HepG2 (cell line): ENCODE data around the gene NDUFS2. TPM values are rescaled to one million over a fixed set of nuclear protein-coding genes. Genes with fewer than 3 reads are reported as not detected.
A peak's percentile ranks its signal among the peaks of the same experiment; 100 is the strongest.

Source experiments
- CAMTA2 ChIP-seq: sonication (generic); formaldehyde crosslinking; IDR thresholded peaks from 2 replicates; pipeline ENCODE4 v1.4.0; 2020; ENCODE audit warnings: mild to moderate bottlenecking, missing genetic modification reagents, borderline replicate concordance
- CSRNP1 ChIP-seq: sonication (generic); formaldehyde crosslinking; IDR thresholded peaks from 2 replicates; pipeline ENCODE4 v1.8.1; 2023; ENCODE audit warnings: mild to moderate bottlenecking, missing genetic modification reagents
- FOSL1 ChIP-seq: sonication (generic); formaldehyde crosslinking; IDR thresholded peaks from 2 replicates; pipeline ENCODE4 v1.9.0; 2021; ENCODE audit warnings: missing genetic modification reagents, borderline replicate concordance
- HCFC1 ChIP-seq: fragments of 150-350 bp; IDR thresholded peaks from 2 replicates; pipeline ENCODE4 v1.6.1; 2014; ENCODE audit warnings: low read depth, low read length
- HIC2 ChIP-seq: sonication (generic); formaldehyde crosslinking; IDR thresholded peaks from 2 replicates; pipeline ENCODE4 v1.9.0; 2022; ENCODE audit warnings: low read depth, missing genetic modification reagents
- HNRNPLL ChIP-seq: fragments of 200-400 bp; formaldehyde crosslinking; IDR thresholded peaks from 2 replicates; pipeline ENCODE4 v1.6.1; 2017; ENCODE audit warnings: mild to moderate bottlenecking, low read depth, low read length; ENCODE audit not compliant: poor library complexity, severe bottlenecking
- ISX ChIP-seq: sonication (generic); formaldehyde crosslinking; conservative IDR thresholded peaks from 2 replicates; pipeline ENCODE4 v1.5.0; 2020; ENCODE audit warnings: missing genetic modification reagents
- POLR2G ChIP-seq: fragments of 200-400 bp; formaldehyde crosslinking; IDR thresholded peaks from 2 replicates; pipeline ENCODE4 v1.6.1; 2018; ENCODE audit warnings: mild to moderate bottlenecking, low read depth, low read length, moderate library complexity
- REPIN1 ChIP-seq: sonication (generic); formaldehyde crosslinking; IDR thresholded peaks from 2 replicates; pipeline ENCODE4 v1.8.0; 2022; ENCODE audit warnings: missing genetic modification reagents, low read depth, mild to moderate bottlenecking, borderline replicate concordance
- RNF2 ChIP-seq: fragments of 450-650 bp; conservative IDR thresholded peaks from 2 replicates; pipeline ENCODE4 v1.6.1; 2016; ENCODE audit warnings: low read depth
- SP140L ChIP-seq: sonication (generic); formaldehyde crosslinking; IDR thresholded peaks from 2 replicates; pipeline ENCODE4 v1.4.0; 2020; ENCODE audit warnings: missing genetic modification reagents, borderline replicate concordance
- TEF ChIP-seq: sonication (generic); formaldehyde crosslinking; IDR thresholded peaks from 2 replicates; pipeline ENCODE4 v1.5.0; 2020; ENCODE audit warnings: missing genetic modification reagents
- TERF1 ChIP-seq: sonication (generic); formaldehyde crosslinking; IDR thresholded peaks from 2 replicates; pipeline ENCODE4 v1.8.0; 2022; ENCODE audit warnings: mild to moderate bottlenecking, missing genetic modification reagents, moderate library complexity
- TOE1 ChIP-seq: sonication (generic); formaldehyde crosslinking; IDR thresholded peaks from 2 replicates; pipeline ENCODE4 v1.4.0; 2020; ENCODE audit warnings: mild to moderate bottlenecking, missing genetic modification reagents
- TP53 ChIP-seq: sonication (generic); formaldehyde crosslinking; conservative IDR thresholded peaks from 2 replicates; pipeline ENCODE4 v1.4.0; 2020; ENCODE audit warnings: missing genetic modification reagents
- ZFP36L1 ChIP-seq: sonication (generic); formaldehyde crosslinking; IDR thresholded peaks from 2 replicates; pipeline ENCODE4 v1.8.0; 2022; ENCODE audit warnings: mild to moderate bottlenecking, missing genetic modification reagents, moderate library complexity
- ZMAT5 ChIP-seq: sonication (generic); formaldehyde crosslinking; IDR thresholded peaks from 2 replicates; pipeline ENCODE4 v1.5.0; 2020; ENCODE audit warnings: mild to moderate bottlenecking, low read depth, missing genetic modification reagents, borderline replicate concordance
- ZNF10 ChIP-seq: sonication (generic); formaldehyde crosslinking; IDR thresholded peaks from 2 replicates; pipeline ENCODE4 v1.4.0; 2020; ENCODE audit warnings: mild to moderate bottlenecking, low read depth, missing genetic modification reagents, borderline replicate concordance
- ZNF121 ChIP-seq: sonication (generic); formaldehyde crosslinking; IDR thresholded peaks from 2 replicates; pipeline ENCODE4 v1.5.0; 2020; ENCODE audit warnings: mild to moderate bottlenecking, missing genetic modification reagents
- ZNF574 ChIP-seq: sonication (generic); formaldehyde crosslinking; IDR thresholded peaks from 2 replicates; pipeline ENCODE4 v1.4.0; 2020; ENCODE audit warnings: missing genetic modification reagents
- ZNF766 ChIP-seq: sonication (generic); formaldehyde crosslinking; IDR thresholded peaks from 2 replicates; pipeline ENCODE4 v1.5.0; 2020; ENCODE audit warnings: missing genetic modification reagents, borderline replicate concordance
- polyA plus RNA-seq, 8 experiments: library from polyadenylated mRNA; depleted of rRNA in 3 of 8; stranded (reverse) in 7 of 8; unstranded in 1 of 8; fragments of >200 nt; fragmentation: Illumina TruSeq in 4 of 8; extraction: Trizol in 4 of 8; gene quantifications; 2 replicates each; pipeline versions ENCODE4 v1.2.1 to v1.2.3, GENCODE V29; 2011 to 2016; ENCODE audit warnings: low read depth in 4 of 8, missing spikeins in 1 of 8, mixed read lengths in 1 of 8; ENCODE audit not compliant: insufficient read depth in 1 of 8
- total RNA-seq, 5 experiments: library from RNA; depleted of rRNA; stranded (reverse); fragments of >200 nt; fragmentation: Illumina TruSeq; extraction: Trizol; gene quantifications; 2 replicates each; pipeline ENCODE4 v1.2.3, GENCODE V29; 2016; ENCODE audit warnings: low read depth in 1 of 5

NDUFS2 gene
- total and polyA plus RNA-seq, 2 of the 13 experiments (the other 11 are each of a cell fraction or from before 2014, with no cell fraction given), result 89.9 to 118 TPM

- TF ChIP-seq TOE1 (CRISPR knock-in tag) (no peak; the same call in 1 of the 2 replicates), ZMAT5 (CRISPR knock-in tag) (no peak), CSRNP1 (CRISPR knock-in tag) (no peak), CAMTA2 (no peak), ZNF574 (CRISPR knock-in tag) (peak; percentile 87), HNRNPLL (no peak), POLR2G (peak; percentile 92), HIC2 (CRISPR knock-in tag) (no peak), ZNF121 (CRISPR knock-in tag) (no peak), FOSL1 (CRISPR knock-in tag) (no peak), ZNF766 (CRISPR knock-in tag) (no peak), RNF2 (no peak), TP53 (CRISPR knock-in tag) (no peak), TEF (CRISPR knock-in tag) (no peak), ISX (no peak), SP140L (no peak), ZNF10 (CRISPR knock-in tag) (no peak), TERF1 (CRISPR knock-in tag) (no peak), REPIN1 (peak; percentile 69; the same call in 1 of the 2 replicates), ZFP36L1 (CRISPR knock-in tag) (0 out of 2 replicates have a peak, but pooled peaks have one; percentile 43), HCFC1 (no peak; the same call in 1 of the 2 replicates)
Measured at GRCh38 chr1:161153682-161154337, 48.4 kb upstream of the NDUFS2 start, which contains the start of gene UFC1 (continued).
